Heart left ventricle (tissue), 13 donors: ENCODE data around the gene UMODL1.

ENCODE experiments used
- CTCF ChIP-seq, 12 donors: fragments of 200-600 bp; sonication (generic) in 4 of 12; IDR thresholded peaks; one replicate each; pipeline versions ENCODE4 v1.5.0 to v1.8.0; 2018 to 2022; ENCODE audit warnings: antibody characterized with exemption in 12 of 12, mild to moderate bottlenecking in 5 of 12
- POLR2A ChIP-seq, 2 donors: fragments of 450-650 bp; IDR thresholded peaks; one replicate each; pipeline ENCODE4 v1.6.1; 2017; ENCODE audit warnings: antibody characterized with exemption in 2 of 2, mild to moderate bottlenecking in 2 of 2, moderate library complexity in 2 of 2
- donor health status: ischemic (EF 13 %, LVEDD 7.1; RV severe dilation, severe dysfunction).
- donor health status: DM: no; HTN: yes; CAD: no.
- donor health status: DM: no; HTN: no; CAD: no.
- donor health status: ischemic (EF 25% LVEDD 6.9; RV normal size, moderate dysfunction).
- donor health status: ischemic (EF 25% LVEDD 5.7; RV mildly dilated, moderate dysfunction).
- donor health status: ischemic (EF 35%, LVEDD 5.7; RV mildly dilated, moderate dysfunction).
- donor health status: nonischemic (EF 11% LVEDD 7.7; RV severe dilation, severe dysfunction).
- donor health status: DM: yes; HTN: yes; CAD: no.
- donor health status: PGD.
- donor health status: ischemic (EF 29% LVEDD 5.4; RV normal size, mild dysfunction).
- donor health status: nonischemic (EF 23%, LVEDD 6.1; RV moderate dilation, normal function).

GRCh38 chr21:42122398-42122797 lies 51.3 kb downstream of the UMODL1 start:
- TF ChIP-seq CTCF (IDR thresholded peaks at IDR 0.05) = no peak
- no peak for TF ChIP-seq POLR2A (IDR thresholded peaks at IDR 0.05)
